Right lung (tissue), 5 donors: Measurements from ENCODE around the gene SP3. TPM values are rescaled to one million over a fixed set of nuclear protein-coding genes. Genes with fewer than 3 reads are reported as not detected.

Experiments used
- DNase-seq, 2 donors: peaks; one replicate each; pipeline ENCODE4 v3.0.0-alpha.2; 2013
- polyA plus RNA-seq, 5 donors: library from polyadenylated mRNA; unstranded; fragments of 120-200 nt; gene quantifications; one replicate each; pipeline versions ENCODE4 v1.2.1 to v1.2.3, GENCODE V29; 2013; ENCODE audit warnings: inconsistent platforms in 1 of 5, low replicate concordance in 1 of 5; ENCODE audit not compliant: insufficient read length in 5 of 5, insufficient read depth in 1 of 5

The SP3 gene
- polyA plus RNA-seq, 5 donors: 86.1 to 149 (median 143) TPM

DNA sequence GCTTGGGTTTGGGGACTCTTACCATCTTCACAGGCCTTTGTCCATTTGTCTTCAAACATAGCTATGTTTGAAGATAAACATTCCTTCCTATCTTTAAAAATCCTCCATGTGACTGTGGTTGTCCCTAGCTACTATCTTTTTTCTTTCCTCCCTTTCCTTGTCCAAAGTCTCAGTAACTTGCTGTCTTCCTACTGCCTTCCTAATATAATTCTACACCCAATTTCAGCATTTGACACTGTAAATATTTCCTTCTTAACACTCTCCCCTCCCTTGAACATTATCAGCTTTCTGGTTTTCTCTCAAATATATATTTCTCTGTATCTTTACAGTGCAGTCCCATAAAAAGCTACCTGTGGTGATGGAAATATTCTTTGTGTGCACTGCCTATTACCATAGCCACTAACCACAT lies 5.3 kb upstream of the SP3 start:
- DNase-seq: no peak

DNA sequence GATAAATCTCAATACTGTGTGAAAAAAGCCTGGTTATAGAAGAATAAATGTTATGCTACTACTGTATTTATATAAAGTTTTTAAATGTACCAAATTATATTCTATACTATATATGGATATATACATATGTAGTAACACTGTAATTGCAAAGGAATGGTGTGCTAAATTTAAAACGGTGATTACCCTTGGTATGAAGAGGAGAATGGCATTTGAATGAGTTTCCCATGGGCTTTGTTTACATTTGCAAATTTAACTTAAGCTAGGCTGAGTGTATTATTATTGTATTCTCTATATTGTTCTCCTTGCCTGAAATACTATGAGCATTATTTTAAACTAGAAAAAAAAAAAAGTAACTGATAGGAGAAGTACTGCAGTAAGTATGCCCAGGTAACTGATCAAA lies 4.7 kb upstream of the SP3 start:
- DNase-seq: no peak

DNA sequence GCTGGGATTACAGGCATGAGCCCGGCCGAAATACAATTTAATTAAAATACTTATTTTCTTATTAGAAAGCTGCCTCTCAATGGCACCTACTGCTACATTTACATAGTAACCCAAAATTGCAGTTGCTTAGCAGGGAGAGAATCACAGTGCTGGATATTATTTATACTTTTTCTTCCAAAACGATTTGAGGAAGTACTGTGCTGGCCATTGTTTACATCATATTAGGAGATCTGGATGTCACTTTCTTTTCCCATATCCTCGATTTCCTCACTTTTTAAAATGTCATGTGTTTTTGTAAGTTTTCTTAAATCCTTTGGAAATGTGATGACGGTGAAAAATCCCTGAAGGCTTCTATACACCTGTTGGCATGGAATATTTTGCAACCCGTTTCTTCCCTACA lies 3.4 kb upstream of the SP3 start:
- no peak for DNase-seq

GRCh38 chr2:173966274-173967098 lies 1.3 kb upstream of the SP3 start:
- DNase-seq: peak in 1 of 2 donors; percentile 15

- peak; percentile 88 to 89 for DNase-seq
Observed at GRCh38 chr2:173964565-173965371, 405 bp downstream of the SP3 start.

GRCh38 chr2:173963817-173964564 lies 1.2 kb downstream of the SP3 start:
- DNase-seq: peak; percentile 85 to 88

DNA sequence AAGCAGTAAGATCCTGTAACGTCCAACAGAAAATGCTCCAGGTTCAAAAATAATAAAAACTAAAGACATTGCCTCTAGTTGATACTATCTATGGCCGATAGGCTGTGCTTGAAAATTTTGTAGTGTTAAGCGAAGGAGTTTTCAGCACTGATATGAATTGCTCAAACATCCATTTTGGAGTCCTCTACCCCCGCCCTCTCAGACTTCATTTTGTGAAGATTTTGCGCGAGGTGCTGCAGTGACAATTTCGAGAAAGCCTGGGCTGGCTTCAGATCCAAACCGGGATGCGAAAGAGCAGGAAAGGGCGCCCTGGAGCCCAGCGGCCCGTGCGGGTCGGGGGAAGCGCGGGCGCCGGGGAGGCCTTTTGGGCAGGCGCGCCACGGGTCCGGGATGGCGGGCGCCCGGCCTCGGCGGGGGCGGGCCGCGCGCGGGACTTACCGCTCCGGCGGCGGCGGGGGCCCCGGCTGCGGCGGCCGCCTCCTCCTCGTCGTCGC lies 1.8 kb downstream of the SP3 start:
- DNase-seq: peak in 1 of 2 donors; percentile 69

GRCh38 chr2:173962583-173963110 lies 2.5 kb downstream of the SP3 start:
- DNase-seq: no peak

DNA sequence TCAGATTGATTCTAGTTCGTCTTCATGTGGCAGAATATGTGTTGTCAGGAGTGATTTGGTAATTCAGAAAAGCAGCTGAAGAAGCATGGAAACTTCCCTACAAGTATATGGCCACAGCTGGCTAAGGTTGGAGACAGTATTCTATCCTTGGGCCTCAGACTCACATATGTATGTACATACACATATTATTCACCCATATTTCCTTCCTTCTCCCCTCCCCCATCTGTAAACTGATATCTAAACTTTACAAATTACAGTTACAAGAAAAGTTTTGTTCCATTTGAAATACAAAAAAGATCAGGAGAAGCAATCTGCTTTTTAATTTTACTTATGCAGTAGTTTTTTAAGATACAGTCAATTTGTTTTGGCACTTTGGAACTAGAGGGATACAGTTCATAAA lies 3.1 kb downstream of the SP3 start:
- DNase-seq: no peak

- no peak for DNase-seq
Observed at GRCh38 chr2:173961346-173961705, 3.8 kb downstream of the SP3 start.

- no peak for DNase-seq
Observed at GRCh38 chr2:173959909-173960308, 5.3 kb downstream of the SP3 start.

- no peak for DNase-seq
Observed at GRCh38 chr2:173959358-173959884, 5.8 kb downstream of the SP3 start.

DNA sequence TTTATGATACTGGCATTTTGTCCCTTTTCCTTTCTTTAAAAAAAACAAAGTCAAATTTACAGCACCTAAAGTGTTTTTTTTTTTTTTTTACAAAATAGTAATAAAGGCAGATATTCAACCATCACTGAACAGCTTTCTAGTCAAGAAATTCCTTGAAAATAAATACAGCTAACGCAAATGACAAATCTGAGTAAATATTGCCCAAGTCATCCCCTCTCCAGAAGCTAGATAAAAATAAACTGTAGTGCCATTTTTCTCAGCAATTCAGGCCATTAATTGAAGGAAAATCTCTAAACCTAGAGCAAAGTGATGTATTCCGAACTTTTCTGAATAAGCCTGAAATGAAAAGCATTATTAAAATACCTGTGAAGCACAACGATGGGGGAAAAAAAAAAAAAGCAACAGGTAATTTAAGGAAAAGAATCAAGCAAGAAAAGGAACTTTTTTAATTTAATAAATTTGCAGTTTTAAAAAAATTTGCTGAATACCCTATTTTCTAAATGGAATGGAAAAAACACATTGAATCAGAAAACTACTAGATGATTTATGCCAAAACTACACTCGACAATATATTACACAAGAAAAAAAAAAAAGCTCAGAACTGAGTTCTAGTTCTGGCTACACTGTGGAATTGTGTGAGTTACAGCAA lies 6.9 kb downstream of the SP3 start:
- DNase-seq: no peak

GRCh38 chr2:173957517-173957916 lies 7.7 kb downstream of the SP3 start:
- no peak for DNase-seq

DNA sequence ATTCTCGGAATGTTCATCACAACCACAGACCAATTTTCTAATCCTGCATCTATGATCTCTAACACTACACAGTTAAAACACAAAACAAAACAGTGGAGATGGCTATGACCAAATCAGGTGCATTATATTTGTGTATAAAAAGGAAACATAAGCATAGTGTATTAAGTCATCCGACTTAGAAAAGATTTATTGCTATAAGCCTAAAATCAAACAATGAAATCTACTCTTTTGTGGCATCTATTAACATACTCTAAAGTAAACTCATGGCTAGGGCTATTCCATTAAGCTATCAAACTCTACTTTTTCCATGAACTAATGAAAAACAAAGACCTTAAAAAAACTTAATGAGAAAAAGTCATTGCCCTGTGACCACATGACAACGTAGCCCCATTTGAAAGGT lies 8.7 kb downstream of the SP3 start:
- DNase-seq: no peak

DNA sequence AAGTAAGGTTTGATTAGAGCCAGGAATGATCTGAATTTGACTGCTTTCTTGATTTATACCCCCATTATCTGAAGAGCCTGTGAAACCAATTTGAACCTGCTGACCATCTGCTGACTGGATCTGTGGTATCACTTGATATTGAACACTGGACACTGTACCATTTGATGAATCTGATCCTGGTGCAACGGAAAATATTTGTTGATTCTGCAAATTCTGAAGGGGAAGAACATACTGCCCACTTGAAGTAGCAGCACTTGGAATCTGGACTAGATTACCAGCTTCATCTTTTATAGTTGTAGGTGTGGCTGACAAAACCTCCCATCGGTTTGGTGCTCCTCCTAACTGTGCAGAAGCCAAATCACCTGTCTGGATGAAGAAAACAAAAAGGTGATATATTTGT lies 9.3 kb downstream of the SP3 start:
- DNase-seq: no peak

DNA sequence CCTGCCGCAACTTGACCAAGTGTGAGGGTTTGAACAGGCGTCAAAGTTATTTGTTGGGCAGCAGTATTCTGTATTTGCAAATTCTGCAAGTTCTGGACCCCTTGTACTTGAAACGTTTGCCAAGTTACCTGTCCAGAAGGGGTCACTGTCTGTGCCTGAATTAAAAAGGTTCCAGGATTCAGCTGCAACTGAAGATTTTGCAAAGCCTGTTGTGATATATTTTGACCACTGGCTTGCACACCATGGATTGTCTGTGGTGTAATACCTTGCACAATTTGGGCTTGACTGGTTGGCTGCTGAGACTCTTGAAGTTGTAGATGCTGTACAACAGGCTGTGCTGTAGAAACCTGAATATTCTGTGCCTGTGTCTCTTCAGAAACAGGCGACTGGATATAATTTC lies 10.2 kb downstream of the SP3 start:
- no peak for DNase-seq

- DNase-seq: no peak
Observed at GRCh38 chr2:173953047-173953424, 12.1 kb downstream of the SP3 start.

GRCh38 chr2:173952267-173953046 lies 12.7 kb downstream of the SP3 start:
- no peak for DNase-seq

DNA sequence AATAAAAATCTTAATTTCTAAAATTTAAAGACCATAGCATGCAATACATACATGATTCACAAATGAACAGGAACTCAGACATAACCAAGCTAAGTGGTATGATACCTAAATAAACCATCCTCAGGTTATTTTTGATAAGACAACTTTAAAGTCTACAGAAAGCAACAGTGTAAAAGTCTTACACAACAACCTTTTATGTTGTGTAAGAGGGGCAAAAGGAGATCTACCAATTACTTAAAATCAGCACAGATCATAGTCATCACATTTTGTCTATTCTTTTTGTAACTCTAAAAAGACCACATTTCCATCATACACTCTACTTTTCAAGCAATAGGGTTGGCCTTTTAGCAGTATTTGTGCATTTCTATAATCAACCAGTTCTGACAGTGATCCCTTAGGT lies 16.3 kb downstream of the SP3 start:
- DNase-seq: no peak
